GM21447 (cell line): ENCODE data around the gene RMND5A.

Source experiments
- ATAC-seq: cut with Tn5 transposase; IDR thresholded peaks from one replicate; pipeline ENCODE4 v1.9.1; 2021; ENCODE audit not compliant: unreplicated experiment

Gene RMND5A

DNA sequence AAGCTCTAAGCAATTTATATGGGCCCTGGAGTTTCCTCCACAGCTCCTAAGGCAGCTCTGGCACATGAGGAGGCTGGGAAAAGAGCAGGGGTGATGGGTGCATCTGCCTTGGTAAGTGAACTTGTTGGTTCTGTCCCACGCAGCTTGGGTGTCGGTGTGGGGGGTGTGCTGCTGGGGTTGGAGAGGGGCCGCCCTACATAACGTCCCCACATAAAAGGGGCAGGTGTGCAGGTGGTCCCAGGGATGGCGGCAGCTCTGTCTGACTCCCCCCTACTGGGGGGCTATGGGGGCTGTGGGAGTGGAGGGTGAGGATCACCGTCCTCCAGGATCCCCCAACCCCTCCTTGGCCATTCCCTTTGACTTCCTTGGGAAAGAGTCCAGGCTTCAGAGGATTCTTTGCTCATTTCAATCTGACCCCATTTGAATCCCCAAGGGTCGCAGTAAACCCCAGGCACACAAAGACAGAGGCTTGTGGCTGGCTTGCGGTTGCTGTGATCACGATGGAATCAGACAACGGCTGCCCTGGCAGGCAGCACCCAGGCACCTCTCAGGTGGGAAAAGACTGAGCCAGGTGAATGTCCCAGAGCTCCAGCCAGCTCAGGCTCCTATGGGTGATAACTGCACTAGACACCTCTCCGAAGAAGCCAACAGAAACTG is 105.1 kb downstream of the RMND5A start:
- no peak for ATAC-seq

DNA sequence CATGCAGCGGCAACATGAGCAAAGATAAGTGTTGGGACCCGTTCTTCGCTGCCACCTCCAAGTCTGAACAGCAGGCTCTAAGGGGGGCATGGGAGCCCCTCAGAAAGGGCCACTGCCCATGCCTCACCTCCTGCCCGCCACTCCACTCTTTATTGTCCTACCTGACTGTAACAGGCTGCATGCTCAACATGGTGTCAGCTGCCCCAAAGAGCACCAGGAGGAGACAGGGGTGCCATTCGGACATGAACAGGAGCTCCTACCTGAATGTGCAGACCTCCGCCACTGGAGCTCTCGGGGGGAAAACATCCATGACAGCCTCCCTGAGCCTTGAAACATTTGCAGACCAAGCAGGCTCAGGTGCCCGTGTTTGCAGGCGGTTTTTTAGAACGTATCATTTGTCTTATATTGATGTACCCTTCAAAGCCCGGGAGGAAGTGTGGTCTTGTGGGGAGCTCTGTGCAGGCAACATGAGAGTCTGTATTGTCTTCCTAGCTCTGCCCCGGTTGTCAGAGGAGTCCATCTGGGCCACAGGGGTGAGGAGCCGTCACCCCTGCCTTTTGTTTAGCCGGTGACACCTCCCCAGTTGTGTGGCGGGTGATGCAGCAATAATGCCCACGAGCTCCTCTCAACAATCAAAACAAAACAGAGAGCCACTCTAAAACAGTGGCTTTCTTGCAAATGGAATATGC is 105.7 kb downstream of the RMND5A start:
- ATAC-seq: no peak

DNA sequence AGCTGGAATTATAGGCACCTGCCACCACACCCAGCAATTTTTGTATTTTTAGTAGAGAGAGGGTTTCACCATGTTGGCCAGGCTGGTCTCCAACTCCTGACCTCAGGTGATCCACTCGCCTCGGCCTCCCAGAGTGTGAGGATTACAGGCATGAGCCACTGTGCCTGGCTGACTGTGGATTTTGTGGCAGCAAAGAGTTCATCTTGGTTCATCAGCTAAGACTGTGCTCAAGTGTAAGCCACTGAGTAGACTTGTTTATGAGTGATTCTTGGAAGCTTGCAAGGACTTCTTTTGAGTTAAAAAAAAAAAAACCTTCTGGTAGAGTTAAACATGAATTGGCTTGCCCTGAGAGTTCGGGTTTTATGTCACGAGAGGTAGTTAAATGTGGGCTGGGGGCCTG is 106.9 kb downstream of the RMND5A start:
- no peak for ATAC-seq
